Nephron progenitor cell (in vitro differentiated cells): Measurements from ENCODE around the gene ABLIM1.

Experiments used
- DNase-seq: peaks from one replicate; pipeline ENCODE4 v3.0.0; 2021
- H3K27ac Mint-ChIP-seq: 2 replicates; pipeline ENCODE4 v1.8.0; 2021; ENCODE audit warnings: mild to moderate bottlenecking, moderate library complexity, mixed read lengths
- H3K27me3 Mint-ChIP-seq: 2 replicates; pipeline ENCODE4 v1.8.0; 2021; ENCODE audit warnings: mild to moderate bottlenecking, low read depth, mixed read lengths; ENCODE audit not compliant: poor library complexity
- H3K36me3 Mint-ChIP-seq: 2 replicates; pipeline ENCODE4 v1.8.0; 2021; ENCODE audit warnings: low read depth, mixed read lengths
- H3K4me1 Mint-ChIP-seq: 2 replicates; pipeline ENCODE4 v1.8.0; 2021; ENCODE audit warnings: mixed read lengths
- H3K4me3 Mint-ChIP-seq: 2 replicates; pipeline ENCODE4 v1.8.0; 2021; ENCODE audit warnings: mild to moderate bottlenecking, moderate library complexity, mixed read lengths
- H3K9me3 Mint-ChIP-seq: 2 replicates; pipeline ENCODE4 v1.8.0; 2021; ENCODE audit warnings: mild to moderate bottlenecking, moderate library complexity, mixed read lengths
- TF ChIP-seq, protein P1 (sequence below): fragments of 200-600 bp; sonication (generic); IDR thresholded peaks from 2 replicates; pipeline ENCODE4 v1.5.0; 2021; ENCODE audit warnings: antibody characterized with exemption

Gene ABLIM1

DNA sequence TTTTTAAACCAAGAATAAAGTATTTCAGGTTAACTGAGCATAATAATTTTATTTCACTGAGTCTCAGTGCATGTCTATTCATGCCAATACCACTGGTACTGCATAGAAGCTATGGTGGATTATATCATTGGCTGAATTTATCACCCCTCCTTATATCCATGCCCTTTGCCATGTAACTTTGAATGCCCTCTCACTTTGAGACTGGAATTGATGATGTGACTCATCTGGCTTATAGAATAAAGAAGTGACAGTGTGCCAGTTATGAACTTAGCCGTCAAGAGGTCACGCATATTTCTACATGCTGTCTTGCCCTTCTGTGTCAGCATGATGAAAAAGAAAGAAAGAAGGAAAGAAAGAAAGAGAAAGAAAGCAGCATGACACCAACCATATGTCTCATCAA, 20.7 kb upstream of the ABLIM1 start:
- Mint-ChIP-seq H3K4me1 (peaks cover 17% of the 10 kb centered on the region), H3K4me3 (no peak overlapping the region), H3K27ac (no peak overlapping the region), H3K9me3 (no peaks in the 10 kb centered on the region), H3K36me3 (no peaks in the 10 kb centered on the region), H3K27me3 (peaks cover 13% of the 10 kb centered on the region)
- DNase-seq: no peak
- TF ChIP-seq, protein P1, sequence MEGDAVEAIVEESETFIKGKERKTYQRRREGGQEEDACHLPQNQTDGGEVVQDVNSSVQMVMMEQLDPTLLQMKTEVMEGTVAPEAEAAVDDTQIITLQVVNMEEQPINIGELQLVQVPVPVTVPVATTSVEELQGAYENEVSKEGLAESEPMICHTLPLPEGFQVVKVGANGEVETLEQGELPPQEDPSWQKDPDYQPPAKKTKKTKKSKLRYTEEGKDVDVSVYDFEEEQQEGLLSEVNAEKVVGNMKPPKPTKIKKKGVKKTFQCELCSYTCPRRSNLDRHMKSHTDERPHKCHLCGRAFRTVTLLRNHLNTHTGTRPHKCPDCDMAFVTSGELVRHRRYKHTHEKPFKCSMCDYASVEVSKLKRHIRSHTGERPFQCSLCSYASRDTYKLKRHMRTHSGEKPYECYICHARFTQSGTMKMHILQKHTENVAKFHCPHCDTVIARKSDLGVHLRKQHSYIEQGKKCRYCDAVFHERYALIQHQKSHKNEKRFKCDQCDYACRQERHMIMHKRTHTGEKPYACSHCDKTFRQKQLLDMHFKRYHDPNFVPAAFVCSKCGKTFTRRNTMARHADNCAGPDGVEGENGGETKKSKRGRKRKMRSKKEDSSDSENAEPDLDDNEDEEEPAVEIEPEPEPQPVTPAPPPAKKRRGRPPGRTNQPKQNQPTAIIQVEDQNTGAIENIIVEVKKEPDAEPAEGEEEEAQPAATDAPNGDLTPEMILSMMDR: no peak

DNA sequence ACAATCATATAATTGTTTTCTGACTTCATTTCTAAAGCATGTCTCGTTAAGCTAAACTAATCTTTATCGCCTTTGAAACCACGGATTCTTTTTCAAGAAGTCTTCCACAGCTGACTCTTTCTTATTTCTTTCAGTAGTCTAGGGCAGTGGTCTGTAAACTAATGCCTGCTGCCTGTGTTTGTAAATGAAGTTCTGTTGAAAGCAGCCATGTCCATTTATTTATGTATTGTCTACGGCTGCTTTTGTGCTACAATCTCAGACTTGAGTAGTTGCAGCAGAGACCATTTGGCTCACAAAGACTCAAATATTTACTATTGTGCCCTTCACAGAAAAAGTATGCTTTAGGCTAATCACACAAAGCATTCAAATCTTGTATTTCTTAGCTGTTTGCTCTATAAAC, 20.3 kb upstream of the ABLIM1 start:
- Mint-ChIP-seq H3K4me1 (peaks cover 17% of the 10 kb centered on the region), H3K4me3 (no peak overlapping the region), H3K9me3 (no peaks in the 10 kb centered on the region), H3K27ac (no peak overlapping the region), H3K27me3 (peaks cover 9% of the 10 kb centered on the region), H3K36me3 (no peaks in the 10 kb centered on the region)
- TF ChIP-seq, protein P1: no peak
- no peak for DNase-seq

DNA sequence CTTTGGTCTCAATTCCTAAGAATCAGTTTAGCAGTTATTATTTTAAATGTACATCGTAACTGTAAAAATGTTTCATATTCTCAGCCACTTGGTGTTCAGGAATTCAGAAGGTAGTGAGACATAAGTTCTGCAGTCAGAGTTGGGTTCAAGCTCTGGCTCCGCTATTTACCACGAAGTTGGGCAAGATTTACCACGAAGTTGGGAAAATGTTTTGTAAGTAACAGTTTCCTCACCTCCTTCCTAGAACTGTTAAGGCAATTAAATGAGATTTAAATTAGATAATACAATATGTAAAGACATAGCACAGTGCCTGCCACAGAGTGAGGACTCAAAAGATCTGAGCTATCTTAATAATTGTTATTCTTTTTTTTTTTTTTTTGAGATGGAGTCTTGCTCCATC, 16.3 kb upstream of the ABLIM1 start:
- Mint-ChIP-seq H3K27me3 (peaks cover 10% of the 10 kb centered on the region), H3K4me1 (peaks cover 6% of the 10 kb centered on the region), H3K27ac (no peak overlapping the region), H3K4me3 (no peak overlapping the region), H3K9me3 (no peaks in the 10 kb centered on the region), H3K36me3 (no peaks in the 10 kb centered on the region)
- TF ChIP-seq, protein P1: no peak
- DNase-seq: no peak

DNA sequence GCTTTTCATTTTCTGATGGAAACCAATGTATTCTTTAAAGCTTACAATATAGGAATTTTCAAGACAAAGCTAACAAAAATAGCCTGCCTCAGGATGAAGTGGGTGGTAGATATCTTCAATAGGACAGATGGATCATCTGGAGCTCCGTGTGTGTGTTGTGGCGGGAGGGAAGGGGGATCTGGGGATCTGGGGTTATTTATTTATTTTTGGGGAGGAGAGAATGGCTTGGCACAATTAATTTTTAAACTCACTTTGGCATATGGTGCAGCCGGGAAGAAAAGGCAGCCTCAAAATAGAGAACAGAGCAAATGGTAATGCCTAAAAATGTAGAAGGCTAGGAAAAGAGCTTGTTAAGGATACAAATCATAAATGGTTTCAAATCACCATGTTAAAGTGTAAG, 11.6 kb upstream of the ABLIM1 start:
- H3K27me3 Mint-ChIP-seq: peaks cover 10% of the 10 kb centered on the region
- H3K27ac Mint-ChIP-seq: no peak overlapping the region
- H3K4me1 Mint-ChIP-seq: peaks cover 12% of the 10 kb centered on the region
- TF ChIP-seq, protein P1: no peak
- H3K9me3 Mint-ChIP-seq: peaks cover 12% of the 10 kb centered on the region
- H3K4me3 Mint-ChIP-seq: no peak overlapping the region
- peaks cover 8% of the 10 kb centered on the region for H3K36me3 Mint-ChIP-seq
- no peak for DNase-seq

DNA sequence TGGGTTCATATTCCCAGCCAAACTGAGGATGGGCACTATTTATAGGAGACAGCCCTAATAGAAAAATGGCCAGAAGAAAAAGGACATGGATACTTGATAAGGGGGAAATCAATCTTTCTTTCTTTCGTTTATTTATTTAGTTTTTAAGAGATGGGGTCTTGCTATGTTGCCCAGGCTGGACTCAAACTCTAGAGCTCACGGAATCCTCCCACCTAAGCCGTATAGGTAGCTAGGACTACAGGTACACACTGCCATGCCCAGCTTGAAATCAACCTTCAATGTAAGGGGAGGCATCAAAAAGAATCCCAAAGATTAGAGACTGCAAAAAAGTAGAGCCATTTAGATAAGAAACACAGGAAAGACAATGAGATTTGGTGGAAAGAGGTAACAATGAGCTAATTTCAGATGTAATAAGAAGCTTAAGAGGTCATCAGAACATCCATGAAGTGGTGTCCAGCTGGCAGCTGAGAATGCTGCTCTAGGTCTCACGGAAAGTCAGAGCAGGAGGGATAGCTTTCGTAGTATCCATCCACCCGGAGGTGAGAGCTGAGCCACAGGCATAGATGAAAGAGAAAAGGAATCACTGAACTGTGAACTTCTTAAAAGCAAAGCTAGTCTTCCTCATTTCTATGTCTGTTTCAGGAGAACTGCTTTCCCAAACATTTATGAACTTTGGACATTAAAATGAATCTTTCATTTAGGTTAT, 10.5 kb upstream of the ABLIM1 start:
- TF ChIP-seq, protein P1: no peak
- Mint-ChIP-seq H3K27me3 (peaks cover 10% of the 10 kb centered on the region), H3K27ac (no peak overlapping the region), H3K36me3 (peaks cover 8% of the 10 kb centered on the region), H3K9me3 (peaks cover 12% of the 10 kb centered on the region), H3K4me3 (no peak overlapping the region), H3K4me1 (peaks cover 20% of the 10 kb centered on the region)
- DNase-seq: no peak

DNA sequence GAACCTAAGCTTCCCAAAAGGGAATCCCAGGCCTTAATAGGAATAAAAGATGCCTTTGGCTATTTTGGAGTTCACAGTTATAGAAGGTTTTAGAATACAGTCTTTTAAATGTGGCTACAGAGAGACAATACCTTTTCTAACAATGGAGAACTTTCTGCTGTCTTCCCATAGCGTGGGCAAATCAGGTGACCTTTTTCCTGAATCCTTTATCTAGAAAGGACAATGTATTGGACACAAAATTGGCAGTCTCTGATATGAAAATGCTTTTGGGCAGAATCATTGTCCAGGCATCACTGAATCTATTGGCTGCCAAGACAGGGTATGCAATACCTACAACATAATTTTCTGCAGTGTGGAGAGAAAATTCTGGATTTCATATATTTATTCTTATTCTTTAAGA, 7.8 kb upstream of the ABLIM1 start:
- no peak overlapping the region for H3K4me3 Mint-ChIP-seq
- H3K27me3 Mint-ChIP-seq: peaks cover 16% of the 10 kb centered on the region
- TF ChIP-seq, protein P1: no peak
- no peak overlapping the region for H3K27ac Mint-ChIP-seq
- H3K36me3 Mint-ChIP-seq: peaks cover 8% of the 10 kb centered on the region
- H3K4me1 Mint-ChIP-seq: peaks cover 44% of the 10 kb centered on the region
- H3K9me3 Mint-ChIP-seq: peaks cover 12% of the 10 kb centered on the region
- DNase-seq: no peak
